Naive B cell (primary cell): ENCODE results near the gene MALL. TPM values are rescaled to one million over a fixed set of nuclear protein-coding genes. Genes with fewer than 3 reads are reported as not detected.
"Not testable (repeated sequence)": the region's sequence is repeated elsewhere in the genome, so short reads cannot be mapped to it uniquely, and the experiment has no call there.

ENCODE experiments used
- ATAC-seq, 2 donors: fragments of 150-1000 bp; cut with Tn5 transposase; 2 replicates each; pipeline ENCODE4 v1.10.0; 2021; ENCODE audit warnings: low read depth in 2 of 2, mild to moderate bottlenecking in 2 of 2, moderate library complexity in 2 of 2
- DNase-seq: peaks from one replicate; pipeline ENCODE4 v3.0.0; 2022
- H3K27ac Mint-ChIP-seq, 6 donors: one replicate each; pipeline ENCODE4 v1.8.0; 2020 to 2022; ENCODE audit warnings: mild to moderate bottlenecking in 6 of 6, mixed read lengths in 6 of 6, moderate library complexity in 5 of 6, inconsistent platforms in 2 of 6
- H3K27me3 Mint-ChIP-seq, 3 donors: one replicate each; pipeline ENCODE4 v1.8.0; 2021 to 2022; ENCODE audit warnings: mixed read lengths in 3 of 3, mild to moderate bottlenecking in 1 of 3
- H3K36me3 Mint-ChIP-seq, 2 donors: one replicate each; pipeline ENCODE4 v1.8.0; 2020 to 2022; ENCODE audit warnings: mixed read lengths in 2 of 2, inconsistent platforms in 1 of 2, mild to moderate bottlenecking in 1 of 2
- H3K4me1 Mint-ChIP-seq, 3 donors: one replicate each; pipeline ENCODE4 v1.8.0; 2020 to 2022; ENCODE audit warnings: mixed read lengths in 3 of 3, inconsistent platforms in 1 of 3, mild to moderate bottlenecking in 1 of 3, moderate library complexity in 1 of 3
- H3K4me3 Mint-ChIP-seq, 8 donors: one replicate each; pipeline ENCODE4 v1.8.0; 2020 to 2022; ENCODE audit warnings: mild to moderate bottlenecking in 8 of 8, mixed read lengths in 8 of 8, moderate library complexity in 8 of 8, inconsistent platforms in 2 of 8
- H3K9me3 Mint-ChIP-seq, 7 donors: one replicate each; pipeline ENCODE4 v1.8.0; 2020 to 2022; ENCODE audit warnings: mixed read lengths in 7 of 7, mild to moderate bottlenecking in 5 of 7, inconsistent platforms in 2 of 7, moderate library complexity in 1 of 7
- polyA plus RNA-seq, 6 donors: library from polyadenylated mRNA; unstranded; fragments of 300-500 nt; fragmentation: Illumina TruSeq; gene quantifications; one replicate each; pipeline ENCODE4 v1.2.3, GENCODE V29; 2021; ENCODE audit warnings: low read depth in 6 of 6

Gene MALL
- polyA plus RNA-seq, 6 donors from 2014 or later, result not detected

- not testable (repeated sequence) for H3K4me3 Mint-ChIP-seq, DNase-seq, H3K4me1 Mint-ChIP-seq, H3K9me3 Mint-ChIP-seq, ATAC-seq, H3K36me3 Mint-ChIP-seq, H3K27ac Mint-ChIP-seq, H3K27me3 Mint-ChIP-seq
Measured at GRCh38 chr2:110062332-110062731, 53.3 kb downstream of the MALL start.

- not testable (repeated sequence) for H3K4me3 Mint-ChIP-seq, ATAC-seq, H3K4me1 Mint-ChIP-seq, H3K27ac Mint-ChIP-seq, H3K9me3 Mint-ChIP-seq, H3K36me3 Mint-ChIP-seq, DNase-seq, H3K27me3 Mint-ChIP-seq
Measured at GRCh38 chr2:110060550-110060949, 55.1 kb downstream of the MALL start.

GRCh38 chr2:110059694-110060358, 55.8 kb downstream of the MALL start:
- H3K36me3 Mint-ChIP-seq, result not testable (repeated sequence)

GRCh38 chr2:110059009-110059693, 56.5 kb downstream of the MALL start:
- not testable (repeated sequence) for H3K36me3 Mint-ChIP-seq, DNase-seq, H3K27ac Mint-ChIP-seq, H3K4me3 Mint-ChIP-seq, H3K9me3 Mint-ChIP-seq, H3K27me3 Mint-ChIP-seq, ATAC-seq, H3K4me1 Mint-ChIP-seq

More at GRCh38 chr2:110059694-110060358, 55.8 kb downstream of the MALL start:
- not testable (repeated sequence) for H3K4me3 Mint-ChIP-seq, DNase-seq, H3K27ac Mint-ChIP-seq, H3K4me1 Mint-ChIP-seq, H3K27me3 Mint-ChIP-seq, ATAC-seq, H3K9me3 Mint-ChIP-seq

GRCh38 chr2:110058034-110058433, 57.6 kb downstream of the MALL start:
- H3K9me3 Mint-ChIP-seq, H3K27ac Mint-ChIP-seq, DNase-seq, H3K27me3 Mint-ChIP-seq, H3K4me1 Mint-ChIP-seq, H3K4me3 Mint-ChIP-seq, H3K36me3 Mint-ChIP-seq, ATAC-seq: not testable (repeated sequence)

- not testable (repeated sequence) for H3K9me3 Mint-ChIP-seq, H3K4me1 Mint-ChIP-seq, H3K36me3 Mint-ChIP-seq, H3K27ac Mint-ChIP-seq, H3K27me3 Mint-ChIP-seq, H3K4me3 Mint-ChIP-seq, ATAC-seq, DNase-seq
Measured at GRCh38 chr2:110055819-110056408, 59.7 kb downstream of the MALL start.

- H3K4me3 Mint-ChIP-seq, H3K27me3 Mint-ChIP-seq, H3K27ac Mint-ChIP-seq, H3K36me3 Mint-ChIP-seq, H3K4me1 Mint-ChIP-seq, DNase-seq, ATAC-seq, H3K9me3 Mint-ChIP-seq: not testable (repeated sequence)
Measured at GRCh38 chr2:110054521-110055407, 60.9 kb downstream of the MALL start.

- not testable (repeated sequence) for H3K4me3 Mint-ChIP-seq, DNase-seq, H3K27me3 Mint-ChIP-seq, H3K4me1 Mint-ChIP-seq, H3K27ac Mint-ChIP-seq, ATAC-seq, H3K9me3 Mint-ChIP-seq, H3K36me3 Mint-ChIP-seq
Measured at GRCh38 chr2:110053688-110054087, 61.9 kb downstream of the MALL start.

- not testable (repeated sequence) for H3K27me3 Mint-ChIP-seq, H3K9me3 Mint-ChIP-seq, DNase-seq, ATAC-seq, H3K36me3 Mint-ChIP-seq, H3K27ac Mint-ChIP-seq, H3K4me3 Mint-ChIP-seq, H3K4me1 Mint-ChIP-seq
Measured at GRCh38 chr2:110052166-110052565, 63.5 kb downstream of the MALL start.

- H3K9me3 Mint-ChIP-seq, H3K4me3 Mint-ChIP-seq, H3K36me3 Mint-ChIP-seq, H3K27me3 Mint-ChIP-seq, H3K4me1 Mint-ChIP-seq, ATAC-seq, H3K27ac Mint-ChIP-seq, DNase-seq: not testable (repeated sequence)
Measured at GRCh38 chr2:110050222-110050621, 65.4 kb downstream of the MALL start.

- not testable (repeated sequence) for H3K36me3 Mint-ChIP-seq, H3K9me3 Mint-ChIP-seq, H3K27me3 Mint-ChIP-seq, H3K4me1 Mint-ChIP-seq, H3K27ac Mint-ChIP-seq, H3K4me3 Mint-ChIP-seq, ATAC-seq, DNase-seq
Measured at GRCh38 chr2:110049769-110050168, 65.9 kb downstream of the MALL start.

GRCh38 chr2:110048255-110049197, 67.1 kb downstream of the MALL start:
- DNase-seq, H3K27ac Mint-ChIP-seq, H3K27me3 Mint-ChIP-seq, ATAC-seq, H3K9me3 Mint-ChIP-seq, H3K36me3 Mint-ChIP-seq, H3K4me1 Mint-ChIP-seq, H3K4me3 Mint-ChIP-seq: not testable (repeated sequence)

- H3K27ac Mint-ChIP-seq, H3K27me3 Mint-ChIP-seq, H3K9me3 Mint-ChIP-seq, ATAC-seq, H3K36me3 Mint-ChIP-seq, H3K4me3 Mint-ChIP-seq, H3K4me1 Mint-ChIP-seq, DNase-seq: not testable (repeated sequence)
Measured at GRCh38 chr2:110047225-110047624, 68.4 kb downstream of the MALL start.
